Karpas-422 (cell line): ENCODE results near the gene RELN. TPM values are rescaled to one million over a fixed set of nuclear protein-coding genes. Genes with fewer than 3 reads are reported as not detected.

ENCODE experiments used
- DNase-seq: peaks from one replicate; pipeline ENCODE4 v3.0.0-alpha.2; 2015
- H2AFZ ChIP-seq: fragments of 200-600 bp; sonication (generic); 2 replicates; pipeline ENCODE4 v1.6.1; 2014; ENCODE audit warnings: antibody characterized with exemption, low read length, mixed read lengths
- H3K27ac ChIP-seq: fragments of 200-600 bp; sonication (generic); 2 replicates; pipeline ENCODE4 v1.5.1; 2014; ENCODE audit warnings: mild to moderate bottlenecking, low read length, moderate library complexity
- H3K27me3 ChIP-seq: fragments of 200-600 bp; sonication (generic); 2 replicates; pipeline ENCODE4 v1.6.1; 2014; ENCODE audit warnings: low read length, mixed read lengths
- H3K36me3 ChIP-seq: fragments of 200-600 bp; sonication (generic); 2 replicates; pipeline ENCODE4 v1.6.1; 2014; ENCODE audit warnings: low read length, mixed read lengths; ENCODE audit not compliant: insufficient read depth
- H3K4me1 ChIP-seq: fragments of 200-600 bp; sonication (generic); 2 replicates; pipeline ENCODE4 v1.6.1; 2014; ENCODE audit warnings: mild to moderate bottlenecking, low read length, mixed read lengths
- H3K4me2 ChIP-seq: fragments of 200-600 bp; sonication (generic); 2 replicates; pipeline ENCODE4 v1.6.1; 2014; ENCODE audit warnings: low read length, low read depth, mild to moderate bottlenecking; ENCODE audit not compliant: poor library complexity, severe bottlenecking
- H3K4me3 ChIP-seq: fragments of 200-600 bp; sonication (generic); 2 replicates; pipeline ENCODE4 v1.5.1; 2014; ENCODE audit warnings: mild to moderate bottlenecking, antibody characterized with exemption, low read length, mixed read lengths
- H3K79me2 ChIP-seq: fragments of 200-600 bp; sonication (generic); 2 replicates; pipeline ENCODE4 v1.6.1; 2014; ENCODE audit warnings: mild to moderate bottlenecking, low read length, mixed read lengths
- H3K9ac ChIP-seq: fragments of 200-600 bp; sonication (generic); 2 replicates; pipeline ENCODE4 v1.6.0; 2014; ENCODE audit warnings: low read length
- H3K9me2 ChIP-seq: fragments of 200-600 bp; sonication (generic), shearing (Covaris generic); replicated peaks from 2 replicates; pipeline ENCODE4 v1.6.0; 2014; ENCODE audit warnings: mild to moderate bottlenecking, low read length, moderate library complexity; ENCODE audit not compliant: insufficient read depth
- H3K9me3 ChIP-seq: fragments of 300-700, 200-600 bp; sonication (generic); 2 replicates; pipeline ENCODE4 v1.6.1; 2014; ENCODE audit warnings: low read length, mixed read lengths
- H4K20me1 ChIP-seq: fragments of 200-600 bp; sonication (generic); 2 replicates; pipeline ENCODE4 v1.6.1; 2014; ENCODE audit warnings: mild to moderate bottlenecking, antibody characterized with exemption, low read length, low read depth; ENCODE audit not compliant: insufficient read depth
- total RNA-seq: library from RNA; depleted of rRNA; stranded (reverse); fragments of >200 nt; shearing (Covaris generic); gene quantifications from 2 replicates; pipeline ENCODE4 v1.2.3, GENCODE V29; 2014; ENCODE audit warnings: low replicate concordance

The RELN gene
- total RNA-seq, 1 experiment from 2014 or later = not detected

GRCh38 chr7:104005197-104005596, 15.7 kb upstream of the RELN start:
- Histone ChIP-seq H3K9me2 (no peaks in the 10 kb centered on the region), H2AFZ (no peak overlapping the region), H3K79me2 (no peaks in the 10 kb centered on the region), H3K9ac (no peak overlapping the region), H3K27me3 (no peaks in the 10 kb centered on the region), H3K36me3 (no peaks in the 10 kb centered on the region), H3K27ac (no peak overlapping the region), H3K9me3 (no peaks in the 10 kb centered on the region), H4K20me1 (no peaks in the 10 kb centered on the region), H3K4me3 (no peak overlapping the region), H3K4me2 (no peak overlapping the region), H3K4me1 (no peaks in the 10 kb centered on the region)
- no peak for DNase-seq

- H3K9me2 ChIP-seq = no peaks in the 10 kb centered on the region
- H3K79me2 ChIP-seq = no peaks in the 10 kb centered on the region
- H3K4me1 ChIP-seq = no peaks in the 10 kb centered on the region
- H3K9me3 ChIP-seq = no peaks in the 10 kb centered on the region
- no peak for DNase-seq
- H2AFZ ChIP-seq = no peak overlapping the region
- no peaks in the 10 kb centered on the region for H3K27me3 ChIP-seq
- no peak overlapping the region for H3K27ac ChIP-seq
- no peak overlapping the region for H3K4me2 ChIP-seq
- H4K20me1 ChIP-seq = no peaks in the 10 kb centered on the region
- no peaks in the 10 kb centered on the region for H3K36me3 ChIP-seq
- H3K4me3 ChIP-seq = no peak overlapping the region
- no peak overlapping the region for H3K9ac ChIP-seq
These were observed 7.2 kb upstream of the RELN start for GRCh38 chr7:103996639-103997038.

GRCh38 chr7:103996017-103996551, 6.6 kb upstream of the RELN start:
- Histone ChIP-seq H3K4me3 (no peak overlapping the region), H3K4me2 (no peak overlapping the region), H2AFZ (no peak overlapping the region), H3K36me3 (no peaks in the 10 kb centered on the region), H3K79me2 (no peaks in the 10 kb centered on the region), H3K4me1 (no peaks in the 10 kb centered on the region), H4K20me1 (no peaks in the 10 kb centered on the region), H3K9me3 (no peaks in the 10 kb centered on the region), H3K9me2 (no peaks in the 10 kb centered on the region), H3K27ac (no peak overlapping the region), H3K27me3 (no peaks in the 10 kb centered on the region), H3K9ac (no peak overlapping the region)
- DNase-seq = no peak

- Histone ChIP-seq H3K27me3 (no peaks in the 10 kb centered on the region), H3K9me3 (no peaks in the 10 kb centered on the region), H3K79me2 (no peaks in the 10 kb centered on the region), H3K4me3 (no peak overlapping the region), H3K36me3 (no peaks in the 10 kb centered on the region), H4K20me1 (no peaks in the 10 kb centered on the region), H3K4me2 (no peak overlapping the region), H3K27ac (no peak overlapping the region), H3K4me1 (no peaks in the 10 kb centered on the region), H3K9me2 (no peaks in the 10 kb centered on the region), H2AFZ (no peak overlapping the region), H3K9ac (no peak overlapping the region)
- no peak for DNase-seq
These were observed 6.1 kb upstream of the RELN start for GRCh38 chr7:103995554-103995953.

GRCh38 chr7:103993551-103993950, 4.1 kb upstream of the RELN start:
- Histone ChIP-seq H3K36me3 (no peaks in the 10 kb centered on the region), H3K4me2 (no peak overlapping the region), H3K9me2 (no peaks in the 10 kb centered on the region), H4K20me1 (no peaks in the 10 kb centered on the region), H3K27ac (no peak overlapping the region), H3K9me3 (no peaks in the 10 kb centered on the region), H3K79me2 (no peaks in the 10 kb centered on the region), H3K4me3 (no peak overlapping the region), H3K4me1 (no peaks in the 10 kb centered on the region), H2AFZ (no peak overlapping the region), H3K27me3 (no peaks in the 10 kb centered on the region), H3K9ac (no peak overlapping the region)
- no peak for DNase-seq

- Histone ChIP-seq H3K79me2 (no peaks in the 10 kb centered on the region), H2AFZ (no peak overlapping the region), H3K4me2 (no peak overlapping the region), H3K36me3 (no peaks in the 10 kb centered on the region), H4K20me1 (no peaks in the 10 kb centered on the region), H3K9me2 (no peaks in the 10 kb centered on the region), H3K9me3 (no peaks in the 10 kb centered on the region), H3K27ac (no peak overlapping the region), H3K4me1 (no peaks in the 10 kb centered on the region), H3K4me3 (no peak overlapping the region), H3K9ac (no peak overlapping the region), H3K27me3 (no peaks in the 10 kb centered on the region)
- DNase-seq = no peak
These were observed 1.9 kb upstream of the RELN start for GRCh38 chr7:103991406-103991805.

GRCh38 chr7:103990991-103991390, 1.5 kb upstream of the RELN start:
- no peak overlapping the region for H2AFZ ChIP-seq
- H4K20me1 ChIP-seq = no peaks in the 10 kb centered on the region
- H3K9me2 ChIP-seq = no peaks in the 10 kb centered on the region
- no peaks in the 10 kb centered on the region for H3K36me3 ChIP-seq
- H3K79me2 ChIP-seq = no peaks in the 10 kb centered on the region
- H3K4me2 ChIP-seq = no peak overlapping the region
- no peaks in the 10 kb centered on the region for H3K27me3 ChIP-seq
- no peaks in the 10 kb centered on the region for H3K4me1 ChIP-seq
- DNase-seq = no peak
- no peaks in the 10 kb centered on the region for H3K9me3 ChIP-seq
- H3K27ac ChIP-seq = no peak overlapping the region
- no peak overlapping the region for H3K4me3 ChIP-seq
- H3K9ac ChIP-seq = no peak overlapping the region

- Histone ChIP-seq H3K79me2 (no peaks in the 10 kb centered on the region), H3K27ac (no peak overlapping the region), H2AFZ (no peak overlapping the region), H4K20me1 (no peaks in the 10 kb centered on the region), H3K27me3 (no peaks in the 10 kb centered on the region), H3K9me2 (no peaks in the 10 kb centered on the region), H3K4me1 (no peaks in the 10 kb centered on the region), H3K36me3 (no peaks in the 10 kb centered on the region), H3K9ac (no peak overlapping the region), H3K9me3 (no peaks in the 10 kb centered on the region), H3K4me2 (no peak overlapping the region), H3K4me3 (no peak overlapping the region)
- no peak for DNase-seq
These were observed 618 bp upstream of the RELN start for GRCh38 chr7:103989785-103990767.
